BLaER1 treated with 17β-estradiol and CSF1 and Interleukin-3, amounts not matched to agents 10 nM and 100 nM (cell line): Measurements from ENCODE around the gene PROM2.

ENCODE experiments used
- H3K27ac ChIP-seq, 11 experiments: shearing (Covaris generic); formaldehyde crosslinking; 2 replicates each; pipeline ENCODE4 v1.8.1; 2022
- H3K27me3 ChIP-seq, 11 experiments: shearing (Covaris generic); formaldehyde crosslinking; 2 replicates each; pipeline ENCODE4 v1.8.1; 2022
- H3K36me3 ChIP-seq, 11 experiments: shearing (Covaris generic); formaldehyde crosslinking; 2 replicates each; pipeline ENCODE4 v1.8.1; 2022
- H3K4me1 ChIP-seq, 10 experiments: shearing (Covaris generic); formaldehyde crosslinking; 2 replicates each; pipeline ENCODE4 v1.8.1; 2022
- H3K4me2 ChIP-seq, 11 experiments: shearing (Covaris generic); formaldehyde crosslinking; 2 replicates each; pipeline ENCODE4 v1.8.1; 2022
- H3K4me3 ChIP-seq, 10 experiments: shearing (Covaris generic); formaldehyde crosslinking; 2 replicates each; pipeline ENCODE4 v1.8.1; 2022
- H3K9ac ChIP-seq, 11 experiments: shearing (Covaris generic); formaldehyde crosslinking; 2 replicates each; pipeline ENCODE4 v1.8.1; 2022
- H3K9me3 ChIP-seq, 11 experiments: shearing (Covaris generic); formaldehyde crosslinking; replicated peaks in 1 of 11; 2 replicates each; pipeline ENCODE4 v1.8.1; 2022
- H4K20me1 ChIP-seq, 11 experiments: shearing (Covaris generic); formaldehyde crosslinking; 2 replicates each; pipeline ENCODE4 v1.8.1; 2022
- Cebpa-rat ChIP-seq, 11 experiments: shearing (Covaris generic); IDR thresholded peaks; 2 replicates each; pipeline ENCODE4 v1.8.1; 2022

The PROM2 gene

DNA sequence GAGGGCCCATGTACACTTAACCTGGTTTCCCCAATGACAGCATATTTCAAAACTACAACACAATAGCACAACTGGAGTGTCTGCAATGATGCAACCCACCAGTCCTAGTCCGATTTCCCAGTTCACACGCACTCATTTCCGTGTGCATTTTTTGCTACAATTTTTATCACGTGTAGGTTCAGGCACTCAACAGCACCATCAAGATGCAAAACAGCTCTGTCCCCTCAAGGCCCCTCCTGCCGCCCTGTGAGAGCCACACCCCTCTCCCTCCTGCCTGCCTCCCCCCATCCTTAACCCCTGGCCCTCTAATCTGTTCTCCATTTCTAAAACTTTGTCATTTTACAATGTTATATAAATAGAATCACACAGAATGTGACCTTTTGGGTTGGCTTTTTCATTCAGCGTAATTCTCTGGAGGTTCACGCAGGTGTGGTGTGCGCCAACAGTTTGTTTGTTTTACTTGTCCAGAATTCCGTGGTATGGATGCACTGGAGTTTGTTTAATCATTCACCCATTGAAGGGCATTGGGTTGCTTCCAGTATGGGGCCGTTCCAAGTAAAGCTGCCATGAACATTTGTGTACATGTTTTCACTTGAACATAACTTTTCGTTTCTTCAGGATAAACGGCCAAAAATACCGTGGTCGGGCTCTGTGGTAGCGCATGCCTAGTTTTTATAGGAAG is 31.3 kb downstream of the PROM2 start:
- H3K4me1 ChIP-seq: peaks cover 18 to 28% (median 20%) of the 10 kb centered on the region in 10 experiments
- peaks cover 0 to 31% (median 8%) of the 10 kb centered on the region in 11 experiments; a peak in 10 of 22 replicates for H4K20me1 ChIP-seq
- H3K27me3 ChIP-seq: peaks cover 0 to 16% (median 7%) of the 10 kb centered on the region in 11 experiments; a peak in 12 of 22 replicates
- TF ChIP-seq Cebpa-rat (IDR thresholded peaks at IDR 0.05): no peak
- no peak overlapping the region for H3K4me3 ChIP-seq
- H3K36me3 ChIP-seq: no peaks in the 10 kb centered on the region
- H3K9me3 ChIP-seq: no peaks in the 10 kb centered on the region
- H3K4me2 ChIP-seq: no peak overlapping the region
- no peak overlapping the region for H3K27ac ChIP-seq
- no peak overlapping the region for H3K9ac ChIP-seq

DNA sequence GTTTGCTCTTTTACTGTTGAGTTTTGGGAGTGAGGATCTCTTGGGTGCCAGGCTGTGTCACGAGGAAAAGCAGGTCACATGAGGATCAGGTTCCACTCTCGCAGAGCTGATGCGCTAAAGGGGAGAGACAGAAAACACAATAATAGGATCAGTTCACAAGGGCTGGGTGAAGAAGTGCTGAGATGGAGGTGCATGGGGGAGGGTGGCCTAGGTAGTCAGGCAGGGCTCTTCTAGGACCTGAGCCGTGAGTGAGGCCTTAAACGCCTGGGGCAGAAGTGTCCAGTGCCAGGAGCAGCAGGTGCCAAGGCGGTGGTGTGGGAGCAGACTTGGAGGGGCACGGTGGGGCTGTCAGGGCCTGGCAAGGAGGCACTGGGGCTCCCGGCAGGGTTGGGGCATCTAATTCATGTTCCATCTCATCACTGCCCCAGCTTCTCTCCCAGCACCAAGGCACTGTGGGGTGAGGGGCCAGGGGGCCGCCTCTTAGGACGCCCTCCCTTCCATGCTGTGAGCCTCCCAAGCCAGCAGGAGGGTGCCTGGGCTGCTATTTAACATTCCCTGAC is 32.2 kb downstream of the PROM2 start:
- Histone ChIP-seq H4K20me1 (peaks cover 0 to 33% (median 12%) of the 10 kb centered on the region in 11 experiments; a peak in 12 of 22 replicates), H3K4me1 (peaks cover 21 to 29% (median 27%) of the 10 kb centered on the region in 10 experiments), H3K9ac (no peak overlapping the region), H3K4me3 (no peak overlapping the region), H3K4me2 (no peak overlapping the region), H3K36me3 (no peaks in the 10 kb centered on the region), H3K27ac (no peak overlapping the region), H3K9me3 (no peaks in the 10 kb centered on the region), H3K27me3 (peaks cover 8 to 24% (median 15%) of the 10 kb centered on the region in 11 experiments; a peak in 20 of 22 replicates)
- no peak for TF ChIP-seq Cebpa-rat (IDR thresholded peaks at IDR 0.05)

DNA sequence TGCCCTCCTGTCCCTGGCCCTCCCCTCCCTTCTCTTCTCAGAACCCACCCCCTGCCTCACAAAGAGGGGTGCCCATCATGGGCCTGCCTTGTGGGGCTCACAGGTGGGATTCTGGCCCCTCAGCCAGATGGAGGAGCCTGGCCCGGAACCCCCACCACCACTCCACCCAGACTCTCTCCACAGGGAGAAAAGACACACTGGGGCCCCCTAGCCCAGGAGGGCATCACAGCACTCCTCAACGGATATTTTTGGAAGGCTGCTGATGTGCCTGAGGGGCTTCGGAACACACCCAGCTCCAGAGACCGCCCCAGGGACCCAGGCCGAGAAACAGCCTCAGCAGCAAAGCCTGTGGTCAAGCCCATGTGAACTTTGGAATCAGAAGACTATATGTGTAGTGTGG is 32.8 kb downstream of the PROM2 start:
- no peaks in the 10 kb centered on the region for H3K36me3 ChIP-seq
- no peak overlapping the region for H3K4me3 ChIP-seq
- H3K4me1 ChIP-seq: peaks cover 15 to 25% (median 21%) of the 10 kb centered on the region in 10 experiments
- no peak overlapping the region for H3K4me2 ChIP-seq
- TF ChIP-seq Cebpa-rat (IDR thresholded peaks at IDR 0.05): no peak
- H3K27me3 ChIP-seq: peaks cover 8 to 30% (median 21%) of the 10 kb centered on the region in 11 experiments; a peak in 20 of 22 replicates
- no peak overlapping the region for H3K9ac ChIP-seq
- H4K20me1 ChIP-seq: peaks cover 0 to 39% (median 14%) of the 10 kb centered on the region in 11 experiments; a peak in 12 of 22 replicates
- H3K27ac ChIP-seq: no peak overlapping the region
- no peaks in the 10 kb centered on the region for H3K9me3 ChIP-seq

DNA sequence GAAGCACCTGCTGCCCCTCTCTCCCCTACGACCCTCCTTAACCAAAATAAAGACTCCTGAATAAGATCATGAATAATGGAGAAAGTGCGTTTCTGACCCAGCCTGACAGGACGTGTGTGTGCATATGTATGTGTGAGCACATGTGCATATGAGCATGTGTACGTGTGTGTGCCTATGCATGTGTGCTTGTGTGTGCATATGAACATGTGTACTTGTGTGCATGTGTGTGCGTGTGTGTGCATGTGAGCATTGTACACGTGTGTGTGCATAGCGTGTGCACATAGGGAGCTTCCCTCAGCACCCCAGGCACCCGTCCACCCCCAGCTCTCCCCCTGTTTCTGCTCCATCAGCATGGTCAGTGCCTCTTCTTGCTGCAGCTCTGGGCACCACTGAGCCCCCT is 33.6 kb downstream of the PROM2 start:
- no peak for TF ChIP-seq Cebpa-rat (IDR thresholded peaks at IDR 0.05)
- H3K27me3 ChIP-seq: peaks cover 8 to 37% (median 30%) of the 10 kb centered on the region in 11 experiments; a peak in 20 of 22 replicates
- no peak overlapping the region for H3K4me3 ChIP-seq
- H3K4me1 ChIP-seq: peaks cover 7 to 19% (median 17%) of the 10 kb centered on the region in 10 experiments; a peak in 19 of 20 replicates
- H4K20me1 ChIP-seq: peaks cover 0 to 46% (median 14%) of the 10 kb centered on the region in 11 experiments; a peak in 12 of 22 replicates
- no peaks in the 10 kb centered on the region for H3K9me3 ChIP-seq
- H3K27ac ChIP-seq: no peak overlapping the region
- H3K4me2 ChIP-seq: no peak overlapping the region
- no peak overlapping the region for H3K9ac ChIP-seq
- no peaks in the 10 kb centered on the region for H3K36me3 ChIP-seq

DNA sequence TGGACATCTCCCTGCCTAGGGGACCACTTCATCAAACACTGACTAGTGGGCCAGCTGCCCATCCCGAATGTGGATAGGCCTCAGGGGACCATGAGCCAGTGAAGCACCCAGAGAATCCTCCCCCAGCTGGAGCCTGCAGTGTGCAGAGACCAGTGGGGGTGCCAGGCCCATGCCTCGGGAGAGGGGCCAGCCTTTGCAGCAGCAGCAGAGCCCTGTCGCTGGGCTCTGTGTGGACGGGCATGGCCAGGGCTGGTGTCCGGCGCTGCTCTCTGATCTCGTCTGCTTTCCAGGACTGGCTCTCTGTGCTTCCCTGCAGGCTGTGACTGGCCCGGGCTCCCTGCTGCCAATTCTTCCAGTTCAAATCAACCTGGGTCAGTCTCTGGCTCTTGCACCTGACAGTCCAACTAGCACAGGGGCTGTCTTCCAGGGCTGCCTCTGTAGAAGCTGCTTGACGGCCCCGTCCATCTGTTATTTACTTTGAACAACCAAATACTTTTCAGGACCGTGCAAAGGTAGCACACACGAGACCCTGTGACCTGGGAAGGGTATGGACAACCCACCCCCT is 34.3 kb downstream of the PROM2 start:
- H4K20me1 ChIP-seq: peaks cover 0 to 48% (median 14%) of the 10 kb centered on the region in 11 experiments; a peak in 12 of 22 replicates
- H3K27me3 ChIP-seq: peaks cover 8 to 39% (median 33%) of the 10 kb centered on the region in 11 experiments; a peak in 20 of 22 replicates
- peaks cover 7 to 19% (median 17%) of the 10 kb centered on the region in 10 experiments; a peak in 19 of 20 replicates for H3K4me1 ChIP-seq
- no peak for TF ChIP-seq Cebpa-rat (IDR thresholded peaks at IDR 0.05)
- H3K4me2 ChIP-seq: no peak overlapping the region
- H3K9me3 ChIP-seq: no peaks in the 10 kb centered on the region
- H3K36me3 ChIP-seq: no peaks in the 10 kb centered on the region
- no peak overlapping the region for H3K4me3 ChIP-seq
- H3K9ac ChIP-seq: no peak overlapping the region
- no peak overlapping the region for H3K27ac ChIP-seq

DNA sequence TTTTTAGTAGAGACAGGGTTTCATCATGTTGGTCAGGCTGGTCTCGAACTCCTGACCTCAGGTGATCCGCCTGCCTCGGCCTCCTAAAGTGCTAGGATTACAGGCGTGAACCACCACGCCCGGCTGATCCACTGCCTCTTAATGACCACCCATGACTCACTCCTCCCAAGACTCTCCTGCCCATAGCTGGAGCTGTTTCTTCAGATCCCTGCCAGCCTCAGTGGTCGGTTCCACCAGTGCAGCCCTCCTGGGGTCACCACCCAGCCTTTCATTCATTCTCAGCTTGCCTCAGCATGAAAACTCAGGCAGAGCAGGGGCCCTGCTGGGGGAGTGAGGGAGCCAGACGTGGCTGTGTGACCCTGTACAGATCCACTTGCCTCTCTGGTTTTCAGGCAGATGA is 35.4 kb downstream of the PROM2 start:
- Histone ChIP-seq H3K27me3 (peaks cover 8 to 39% (median 33%) of the 10 kb centered on the region in 11 experiments; a peak in 20 of 22 replicates), H3K4me1 (peaks cover 7 to 19% (median 17%) of the 10 kb centered on the region in 10 experiments; a peak in 19 of 20 replicates), H3K9me3 (no peaks in the 10 kb centered on the region), H3K27ac (no peak overlapping the region), H3K9ac (no peak overlapping the region), H3K4me3 (no peak overlapping the region), H3K4me2 (peak overlapping the region in 9 of 11 experiments; percentile 51 to 84 (median 70); a peak in 15 of 22 replicates), H3K36me3 (no peaks in the 10 kb centered on the region), H4K20me1 (peaks cover 0 to 51% (median 14%) of the 10 kb centered on the region in 11 experiments; a peak in 12 of 22 replicates)
- no peak for TF ChIP-seq Cebpa-rat (IDR thresholded peaks at IDR 0.05)

DNA sequence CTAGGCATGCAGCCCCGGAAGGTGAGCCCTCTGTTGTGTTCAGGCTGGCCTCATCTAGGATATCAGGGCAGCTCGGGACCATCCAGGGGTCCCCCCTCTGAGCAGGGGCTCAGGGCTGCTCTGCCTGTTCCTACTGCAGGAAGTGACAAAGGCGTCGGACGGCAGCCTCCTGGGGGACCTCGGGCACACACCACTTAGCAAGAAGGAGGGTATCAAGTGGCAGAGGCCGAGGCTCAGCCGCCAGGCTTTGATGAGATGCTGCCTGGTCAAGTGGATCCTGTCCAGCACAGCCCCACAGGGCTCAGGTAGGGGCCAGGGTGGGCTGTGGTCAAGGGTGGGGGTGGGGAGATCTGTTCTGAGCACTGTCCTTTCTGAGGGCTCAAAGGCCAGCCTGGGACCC is 36.0 kb downstream of the PROM2 start:
- peaks cover 7 to 19% (median 17%) of the 10 kb centered on the region in 10 experiments; a peak in 19 of 20 replicates for H3K4me1 ChIP-seq
- H3K27me3 ChIP-seq: peaks cover 8 to 39% (median 33%) of the 10 kb centered on the region in 11 experiments; a peak in 20 of 22 replicates
- no peak overlapping the region for H3K27ac ChIP-seq
- no peak overlapping the region for H3K4me3 ChIP-seq
- peaks cover 0 to 54% (median 14%) of the 10 kb centered on the region in 11 experiments; a peak in 12 of 22 replicates for H4K20me1 ChIP-seq
- TF ChIP-seq Cebpa-rat (IDR thresholded peaks at IDR 0.05): no peak
- H3K9me3 ChIP-seq: no peaks in the 10 kb centered on the region
- no peak overlapping the region; a peak in 1 of 22 replicates for H3K9ac ChIP-seq
- peak overlapping the region; percentile 7 to 84 (median 70); a peak in 18 of 22 replicates for H3K4me2 ChIP-seq
- H3K36me3 ChIP-seq: no peaks in the 10 kb centered on the region

DNA sequence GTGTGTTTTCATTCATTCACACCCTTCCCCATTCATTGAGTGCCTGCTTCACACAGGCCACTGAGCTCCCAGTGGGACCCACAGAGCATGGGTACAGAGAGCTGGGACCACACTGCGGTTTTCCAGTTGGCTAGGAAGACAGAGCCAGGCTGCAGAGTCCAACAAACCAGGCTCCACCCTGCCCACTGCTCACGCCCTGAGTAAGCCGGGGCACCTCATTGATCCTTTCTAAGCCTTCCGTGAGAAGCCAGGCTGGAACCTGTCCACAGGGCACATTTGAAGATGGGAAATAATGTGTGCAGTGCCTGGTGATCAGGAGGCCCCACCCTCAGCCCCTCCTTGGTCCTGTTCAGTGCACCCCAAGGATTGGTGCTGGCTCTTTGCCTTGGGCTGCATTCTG is 36.4 kb downstream of the PROM2 start:
- peaks cover 8 to 39% (median 33%) of the 10 kb centered on the region in 11 experiments; a peak in 20 of 22 replicates for H3K27me3 ChIP-seq
- H3K4me1 ChIP-seq: peaks cover 7 to 20% (median 18%) of the 10 kb centered on the region in 10 experiments; a peak in 19 of 20 replicates
- TF ChIP-seq Cebpa-rat (IDR thresholded peaks at IDR 0.05): no peak
- peak overlapping the region in 10 of 11 experiments; percentile 7 to 84 (median 70); a peak in 20 of 22 replicates for H3K4me2 ChIP-seq
- H3K27ac ChIP-seq: no peak overlapping the region
- no peaks in the 10 kb centered on the region for H3K9me3 ChIP-seq
- H3K9ac ChIP-seq: no peak overlapping the region
- no peaks in the 10 kb centered on the region for H3K36me3 ChIP-seq
- H3K4me3 ChIP-seq: no peak overlapping the region
- H4K20me1 ChIP-seq: peaks cover 0 to 54% (median 14%) of the 10 kb centered on the region in 11 experiments; a peak in 12 of 22 replicates
